ENCODE data around the gene ENOX2.

Gene ENOX2

GRCh38 chrX:130772776-130773143, 130.2 kb downstream of the ENOX2 start:
- no peak for TF ChIP-seq TCF4 (CRISPR knock-in tag; IDR thresholded peaks at IDR 0.05; ENCODE audit: borderline replicate concordance)
- TF ChIP-seq SNAI2 (CRISPR knock-in tag; IDR thresholded peaks at IDR 0.05): no peak
- no peak for TF ChIP-seq TOX (CRISPR knock-in tag; IDR thresholded peaks at IDR 0.05; ENCODE audit: borderline replicate concordance)
- no peak for TF ChIP-seq BACH2 (CRISPR knock-in tag; IDR thresholded peaks at IDR 0.05; ENCODE audit: borderline replicate concordance)
- TF ChIP-seq ESRRG (CRISPR knock-in tag; IDR thresholded peaks at IDR 0.05): no peak
- no peak for ATAC-seq

DNA sequence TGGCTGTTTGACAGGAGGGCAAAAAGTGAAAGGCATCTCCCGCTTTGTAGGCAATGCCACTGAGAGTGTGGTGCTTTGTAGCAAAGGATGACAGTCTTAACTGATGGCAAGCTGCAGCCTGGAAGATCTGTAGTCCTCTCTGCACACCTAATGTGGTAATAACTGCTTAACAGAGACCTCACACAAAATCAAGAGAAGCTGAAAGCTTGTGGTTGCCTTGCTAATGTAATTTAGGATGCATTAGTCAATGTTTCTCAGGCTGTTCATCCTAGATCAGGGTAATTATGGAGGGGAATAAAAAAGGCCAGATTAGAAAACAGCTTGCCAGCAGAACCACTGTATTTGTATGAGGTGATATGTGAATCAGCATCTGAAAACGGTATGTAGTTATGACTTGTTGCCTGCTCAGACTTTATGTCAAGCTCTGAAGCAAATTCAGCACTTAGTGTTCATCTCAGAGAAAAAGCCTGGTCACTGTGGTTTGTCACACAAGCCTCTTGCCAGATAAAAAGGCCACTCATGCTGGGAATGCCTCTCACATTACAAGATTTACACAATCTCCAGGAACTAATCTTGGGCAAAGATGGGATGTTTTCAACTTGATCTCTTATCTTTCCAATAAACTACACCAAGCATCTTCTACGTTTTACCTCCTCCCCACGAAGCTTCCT, 130.8 kb downstream of the ENOX2 start:
- ATAC-seq: peak; percentile 73
- TF ChIP-seq ZFP3 (CRISPR knock-in tag; IDR thresholded peaks at IDR 0.05) (peak; percentile 73; the same call in 1 of the 2 replicates), GLIS3 (CRISPR knock-in tag; IDR thresholded peaks at IDR 0.05) (no peak), ISL1 (CRISPR knock-in tag; IDR thresholded peaks at IDR 0.05) (peak; percentile 79), RARB (CRISPR knock-in tag; IDR thresholded peaks at IDR 0.05) (no peak), ZFP30 (CRISPR knock-in tag; IDR thresholded peaks at IDR 0.05) (no peak), ZC3H10 (CRISPR knock-in tag; IDR thresholded peaks at IDR 0.05) (0 out of 2 replicates have a peak, but pooled peaks have one; percentile 24), TCF4 (CRISPR knock-in tag; IDR thresholded peaks at IDR 0.05; ENCODE audit: borderline replicate concordance) (peak; percentile 50; the same call in 1 of the 2 replicates), TOX (CRISPR knock-in tag; IDR thresholded peaks at IDR 0.05; ENCODE audit: borderline replicate concordance) (no peak)

DNA sequence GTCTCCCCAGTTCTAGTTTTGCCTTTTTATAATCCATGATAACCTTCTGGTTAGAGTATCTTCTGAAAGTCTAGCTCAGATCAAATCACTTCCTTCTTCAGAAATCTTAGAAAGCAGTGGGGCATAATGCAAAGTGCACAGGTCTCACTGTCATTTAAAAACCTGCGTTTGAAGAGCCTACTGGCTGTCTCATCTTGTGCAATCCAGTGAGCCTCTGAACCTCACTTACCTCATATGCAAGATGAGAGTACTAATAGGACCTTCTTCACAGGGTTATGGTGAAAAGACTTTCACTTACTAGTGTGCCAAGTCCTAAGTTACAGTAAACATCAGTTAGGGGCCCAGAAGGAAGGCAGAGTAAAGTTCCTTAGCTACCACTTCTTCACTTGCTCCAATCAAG, 131.4 kb downstream of the ENOX2 start:
- ATAC-seq: no peak
- TF ChIP-seq GLIS3 (CRISPR knock-in tag; IDR thresholded peaks at IDR 0.05): no peak
- TF ChIP-seq SNAI2 (CRISPR knock-in tag; IDR thresholded peaks at IDR 0.05): no peak
- no peak for TF ChIP-seq CSDC2 (CRISPR knock-in tag; IDR thresholded peaks at IDR 0.05)
- TF ChIP-seq ESRRG (CRISPR knock-in tag; IDR thresholded peaks at IDR 0.05): no peak
- TF ChIP-seq OSR1 (CRISPR knock-in tag; IDR thresholded peaks at IDR 0.05): no peak
- TF ChIP-seq ZNF565 (CRISPR knock-in tag; conservative IDR thresholded peaks at IDR 0.05; ENCODE audit: low read depth): no peak
- no peak for TF ChIP-seq ZNF70 (CRISPR knock-in tag; IDR thresholded peaks at IDR 0.05)
- no peak for TF ChIP-seq ISL1 (CRISPR knock-in tag; IDR thresholded peaks at IDR 0.05)
- TF ChIP-seq CREB5 (CRISPR knock-in tag; IDR thresholded peaks at IDR 0.05; ENCODE audit: low read depth): no peak
- no peak for TF ChIP-seq ZFP3 (CRISPR knock-in tag; IDR thresholded peaks at IDR 0.05)
- TF ChIP-seq TSHZ2 (CRISPR knock-in tag; IDR thresholded peaks at IDR 0.05): no peak
- no peak for TF ChIP-seq TCF4 (CRISPR knock-in tag; IDR thresholded peaks at IDR 0.05; ENCODE audit: borderline replicate concordance)
- TF ChIP-seq ZFP30 (CRISPR knock-in tag; IDR thresholded peaks at IDR 0.05): no peak
- TF ChIP-seq ARNTL (CRISPR knock-in tag; IDR thresholded peaks at IDR 0.05; ENCODE audit: borderline replicate concordance, low read depth): no peak
- TF ChIP-seq ZC3H10 (CRISPR knock-in tag; IDR thresholded peaks at IDR 0.05): no peak
- TF ChIP-seq BACH2 (CRISPR knock-in tag; IDR thresholded peaks at IDR 0.05; ENCODE audit: borderline replicate concordance): no peak
- TF ChIP-seq, protein P1, sequence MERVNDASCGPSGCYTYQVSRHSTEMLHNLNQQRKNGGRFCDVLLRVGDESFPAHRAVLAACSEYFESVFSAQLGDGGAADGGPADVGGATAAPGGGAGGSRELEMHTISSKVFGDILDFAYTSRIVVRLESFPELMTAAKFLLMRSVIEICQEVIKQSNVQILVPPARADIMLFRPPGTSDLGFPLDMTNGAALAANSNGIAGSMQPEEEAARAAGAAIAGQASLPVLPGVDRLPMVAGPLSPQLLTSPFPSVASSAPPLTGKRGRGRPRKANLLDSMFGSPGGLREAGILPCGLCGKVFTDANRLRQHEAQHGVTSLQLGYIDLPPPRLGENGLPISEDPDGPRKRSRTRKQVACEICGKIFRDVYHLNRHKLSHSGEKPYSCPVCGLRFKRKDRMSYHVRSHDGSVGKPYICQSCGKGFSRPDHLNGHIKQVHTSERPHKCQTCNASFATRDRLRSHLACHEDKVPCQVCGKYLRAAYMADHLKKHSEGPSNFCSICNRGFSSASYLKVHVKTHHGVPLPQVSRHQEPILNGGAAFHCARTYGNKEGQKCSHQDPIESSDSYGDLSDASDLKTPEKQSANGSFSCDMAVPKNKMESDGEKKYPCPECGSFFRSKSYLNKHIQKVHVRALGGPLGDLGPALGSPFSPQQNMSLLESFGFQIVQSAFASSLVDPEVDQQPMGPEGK (CRISPR knock-in tag; IDR thresholded peaks at IDR 0.05; ENCODE audit: borderline replicate concordance): no peak
- TF ChIP-seq, protein P2, sequence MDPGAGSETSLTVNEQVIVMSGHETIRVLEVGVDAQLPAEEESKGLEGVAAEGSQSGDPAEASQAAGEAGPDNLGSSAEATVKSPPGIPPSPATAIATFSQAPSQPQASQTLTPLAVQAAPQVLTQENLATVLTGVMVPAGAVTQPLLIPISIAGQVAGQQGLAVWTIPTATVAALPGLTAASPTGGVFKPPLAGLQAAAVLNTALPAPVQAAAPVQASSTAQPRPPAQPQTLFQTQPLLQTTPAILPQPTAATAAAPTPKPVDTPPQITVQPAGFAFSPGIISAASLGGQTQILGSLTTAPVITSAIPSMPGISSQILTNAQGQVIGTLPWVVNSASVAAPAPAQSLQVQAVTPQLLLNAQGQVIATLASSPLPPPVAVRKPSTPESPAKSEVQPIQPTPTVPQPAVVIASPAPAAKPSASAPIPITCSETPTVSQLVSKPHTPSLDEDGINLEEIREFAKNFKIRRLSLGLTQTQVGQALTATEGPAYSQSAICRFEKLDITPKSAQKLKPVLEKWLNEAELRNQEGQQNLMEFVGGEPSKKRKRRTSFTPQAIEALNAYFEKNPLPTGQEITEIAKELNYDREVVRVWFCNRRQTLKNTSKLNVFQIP (CRISPR knock-in tag; IDR thresholded peaks at IDR 0.05; ENCODE audit: borderline replicate concordance, low read depth): no peak

DNA sequence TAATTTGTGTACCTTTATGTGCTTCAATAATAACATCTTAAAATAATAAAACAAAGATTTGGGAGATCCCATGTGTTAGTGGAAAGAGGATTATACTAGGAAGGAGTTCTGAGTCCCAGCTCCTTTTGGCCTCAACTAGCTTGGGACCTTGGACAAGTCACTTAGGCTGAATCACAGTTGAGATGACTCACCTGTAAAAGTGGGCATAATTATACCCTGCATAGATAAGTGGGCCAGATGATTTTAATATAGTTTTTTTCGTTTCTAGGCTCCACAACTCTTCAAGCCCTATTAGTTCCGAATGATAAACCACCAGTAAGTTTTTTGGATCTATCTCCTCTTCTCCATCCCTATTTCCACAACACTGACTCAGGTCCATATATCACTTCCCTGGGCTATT, 131.8 kb downstream of the ENOX2 start:
- TF ChIP-seq ARNTL (CRISPR knock-in tag; IDR thresholded peaks at IDR 0.05; ENCODE audit: borderline replicate concordance, low read depth) (no peak), BACH2 (CRISPR knock-in tag; IDR thresholded peaks at IDR 0.05; ENCODE audit: borderline replicate concordance) (no peak), OSR1 (CRISPR knock-in tag; IDR thresholded peaks at IDR 0.05) (no peak), ESRRG (CRISPR knock-in tag; IDR thresholded peaks at IDR 0.05) (no peak), TSHZ2 (CRISPR knock-in tag; IDR thresholded peaks at IDR 0.05) (no peak), GLIS3 (CRISPR knock-in tag; IDR thresholded peaks at IDR 0.05) (no peak), SNAI2 (CRISPR knock-in tag; IDR thresholded peaks at IDR 0.05) (no peak), CSRNP3 (CRISPR knock-in tag; IDR thresholded peaks at IDR 0.05) (no peak), ZC3H10 (CRISPR knock-in tag; IDR thresholded peaks at IDR 0.05) (no peak), TCF4 (CRISPR knock-in tag; IDR thresholded peaks at IDR 0.05; ENCODE audit: borderline replicate concordance) (no peak), ZNF70 (CRISPR knock-in tag; IDR thresholded peaks at IDR 0.05) (no peak), RARB (CRISPR knock-in tag; IDR thresholded peaks at IDR 0.05) (no peak)
- ATAC-seq: peak; percentile 18; the same call in 2 of the 3 replicates

Measured in SK-N-SH treated with all-trans-retinoic acid at 6 μM for 48 hours (cell line).